GM23338 (cell line): ENCODE data around the gene RIOK3. TPM values are rescaled to one million over a fixed set of nuclear protein-coding genes. Genes with fewer than 3 reads are reported as not detected.

Experiments used
- ATAC-seq: fragments of 200-7000 bp; cut with Tn5 transposase; 3 replicates; pipeline ENCODE4 v1.9.1; 2020
- DNase-seq: peaks from one replicate; pipeline ENCODE4 v3.0.0-alpha.2; 2015; ENCODE audit warnings: low spot score
- H2AFZ ChIP-seq: fragments of 200-600 bp; sonication (generic); 2 replicates; pipeline ENCODE4 v1.8.0; 2016; ENCODE audit warnings: antibody characterized with exemption, mild to moderate bottlenecking, moderate library complexity
- H3F3A ChIP-seq: fragments of 200-600 bp; sonication (generic); replicated peaks from 2 replicates; pipeline ENCODE4 v1.8.0; 2017; ENCODE audit warnings: antibody characterized with exemption, mixed run types, low read depth
- H3K27ac ChIP-seq: fragments of 200-600 bp; sonication (generic); 2 replicates; pipeline ENCODE4 v1.6.1; 2016; ENCODE audit warnings: low read depth
- H3K27me3 ChIP-seq: fragments of 200-600 bp; sonication (generic); 2 replicates; pipeline ENCODE4 v1.8.0; 2016; ENCODE audit warnings: mild to moderate bottlenecking, mixed run types, moderate library complexity; ENCODE audit not compliant: insufficient read depth
- H3K36me3 ChIP-seq: fragments of 200-600 bp; sonication (generic); 2 replicates; pipeline ENCODE4 v1.8.0; 2016; ENCODE audit warnings: mild to moderate bottlenecking; ENCODE audit not compliant: insufficient read depth
- H3K4me1 ChIP-seq: fragments of 200-600 bp; sonication (generic); 2 replicates; pipeline ENCODE4 v1.8.0; 2016; ENCODE audit warnings: mild to moderate bottlenecking, moderate library complexity; ENCODE audit not compliant: insufficient read depth
- H3K4me2 ChIP-seq: fragments of 200-600 bp; sonication (generic); 2 replicates; pipeline ENCODE4 v1.7.1; 2017; ENCODE audit warnings: mixed run types
- H3K4me3 ChIP-seq: fragments of 200-600 bp; sonication (generic); 2 replicates; pipeline ENCODE4 v1.6.1; 2016; ENCODE audit warnings: mixed run types
- H3K79me2 ChIP-seq: fragments of 200-600 bp; sonication (generic); replicated peaks from 2 replicates; pipeline ENCODE4 v1.8.0; 2017; ENCODE audit warnings: mild to moderate bottlenecking; ENCODE audit not compliant: insufficient read depth
- H3K9me2 ChIP-seq: fragments of 200-600 bp; sonication (generic); 2 replicates; pipeline ENCODE4 v1.8.0; 2017; ENCODE audit not compliant: insufficient read depth
- H4K20me1 ChIP-seq: fragments of 200-600 bp; sonication (generic); replicated peaks from 2 replicates; pipeline ENCODE4 v1.8.0; 2017; ENCODE audit warnings: mild to moderate bottlenecking; ENCODE audit not compliant: insufficient read depth
- H3K27ac Mint-ChIP-seq: 2 replicates; pipeline ENCODE4 v1.8.0; 2020; ENCODE audit warnings: inconsistent platforms, mild to moderate bottlenecking, moderate library complexity, mixed read lengths
- H3K27me3 Mint-ChIP-seq: 3 replicates; pipeline ENCODE4 v1.8.0; 2022; ENCODE audit warnings: low read depth, mild to moderate bottlenecking, moderate library complexity, mixed read lengths, inconsistent platforms; ENCODE audit not compliant: insufficient read depth, poor library complexity
- H3K36me3 Mint-ChIP-seq: 3 replicates; pipeline ENCODE4 v1.8.0; 2021; ENCODE audit warnings: low read depth, mild to moderate bottlenecking, inconsistent platforms, moderate library complexity, mixed read lengths
- H3K4me1 Mint-ChIP-seq: 3 replicates; pipeline ENCODE4 v1.8.0; 2020; ENCODE audit warnings: mild to moderate bottlenecking, inconsistent platforms, mixed read lengths
- H3K4me3 Mint-ChIP-seq: 3 replicates; pipeline ENCODE4 v1.8.0; 2021; ENCODE audit warnings: moderate library complexity, mild to moderate bottlenecking, inconsistent platforms, mixed read lengths
- H3K9me3 Mint-ChIP-seq: 3 replicates; pipeline ENCODE4 v1.8.0; 2020; ENCODE audit warnings: moderate library complexity, mild to moderate bottlenecking, inconsistent platforms, mixed read lengths
- CTCF ChIP-seq, 2 experiments: fragments of 200-600 bp in 1 of 2; sonication (generic) in 1 of 2; conservative IDR thresholded peaks; 2 replicates each; pipeline versions ENCODE4 v1.5.1 to v1.6.1; 2016 to 2017; ENCODE audit warnings: antibody characterized with exemption in 2 of 2, low read depth in 2 of 2, mild to moderate bottlenecking in 2 of 2, moderate library complexity in 1 of 2
- ZNF462 ChIP-seq: fragments of 250-450 bp; sonication (Bioruptor Pico); IDR thresholded peaks from 2 replicates; pipeline ENCODE4 v1.5.0; 2020; ENCODE audit warnings: mild to moderate bottlenecking, moderate library complexity
- polyA plus RNA-seq: library from polyadenylated mRNA; unstranded; fragments of >200 nt; fragmentation: Nextera tagmentation; extraction: Ambion mirVana; gene quantifications from 2 replicates; pipeline ENCODE4 v1.2.1, GENCODE V29; 2016
- total RNA-seq: library from RNA; depleted of rRNA; stranded (reverse); fragments of >200 nt; shearing (Covaris generic); gene quantifications from 2 replicates; pipeline ENCODE4 v1.2.3, GENCODE V29; 2014

Gene RIOK3
- total and polyA plus RNA-seq, 2 experiments from 2014 or later: 20.8 to 22.1 TPM

- H3K36me3 Mint-ChIP-seq: no peaks in the 10 kb centered on the region
- H3K4me3 Mint-ChIP-seq: no peak overlapping the region
- H3K27me3 Mint-ChIP-seq: peaks cover 2% of the 10 kb centered on the region
Measured at GRCh38 chr18:23450022-23450421, 3.1 kb upstream of the RIOK3 start.

More at GRCh38 chr18:23450022-23450421, 3.1 kb upstream of the RIOK3 start:
- ATAC-seq (no peak), DNase-seq (no peak)
- H4K20me1 ChIP-seq: no peaks in the 10 kb centered on the region
- no peaks in the 10 kb centered on the region for H3K9me2 ChIP-seq
- no peaks in the 10 kb centered on the region for H3K36me3 ChIP-seq
- H3K9me3 Mint-ChIP-seq: no peaks in the 10 kb centered on the region; the same call in 2 of the 3 replicates
- H3K4me1 ChIP-seq: 0 out of 2 replicates have a peak, but pooled peaks cover 5% of the 10 kb centered on the region
- peaks cover 19% of the 10 kb centered on the region for H3K79me2 ChIP-seq
- no peak overlapping the region for H3K27ac ChIP-seq
- H3K4me3 ChIP-seq: no peak overlapping the region
- no peak overlapping the region for H3K4me2 ChIP-seq
- TF ChIP-seq CTCF (conservative IDR thresholded peaks at IDR 0.05; ENCODE audit: low read depth in 2 of 2) (peak in 1 of 2 experiments; percentile 11; a peak in 1 of 4 replicates), ZNF462 (CRISPR knock-in tag) (no peak)
- peaks cover 11% of the 10 kb centered on the region for H3K4me1 Mint-ChIP-seq
- H3K27me3 ChIP-seq: no peaks in the 10 kb centered on the region
- H3K27ac Mint-ChIP-seq: no peak overlapping the region
- H2AFZ ChIP-seq: no peak overlapping the region
- H3F3A ChIP-seq: no peaks in the 10 kb centered on the region
